ENCODE results near the gene TMOD3. TPM values are rescaled to one million over a fixed set of nuclear protein-coding genes. Genes with fewer than 3 reads are reported as not detected.

The TMOD3 gene
- total and polyA plus RNA-seq, 12 donors: 3.9 to 42.5 (median 22.4) TPM

GRCh38 chr15:51802593-51802992 lies 26.9 kb upstream of the TMOD3 start:
- intact Hi-C loops (cut with DNase I): no loop called here
- no peaks in the 10 kb centered on the region for H3K9me3 ChIP-seq (replicated peaks in 1 of 3)
- H3K36me3 ChIP-seq (replicated peaks in 1 of 2): peaks cover 0 to 8% of the 10 kb centered on the region in 2 donors
- H3K27me3 ChIP-seq: no peaks in the 10 kb centered on the region
- H3K4me1 ChIP-seq (replicated peaks in 1 of 2): no peaks in the 10 kb centered on the region
- no peak overlapping the region for H3K27ac ChIP-seq
- H3K4me3 ChIP-seq: no peak overlapping the region
- no peak for TF ChIP-seq CTCF (IDR thresholded peaks at IDR 0.05)
- 90 to 97% (median 93%) methylated on average over 5 of the region's 5 CpGs for whole genome bisulfite sequencing, 4 donors
- no peak for DNase-seq

- Histone ChIP-seq H3K9me3 (replicated peaks in 1 of 3) (no peaks in the 10 kb centered on the region), H3K27ac (no peak overlapping the region), H3K4me3 (no peak overlapping the region), H3K27me3 (no peaks in the 10 kb centered on the region), H3K36me3 (replicated peaks in 1 of 2) (peaks cover 0 to 8% of the 10 kb centered on the region in 2 donors), H3K4me1 (replicated peaks in 1 of 2) (no peaks in the 10 kb centered on the region)
- no peak for DNase-seq
- intact Hi-C loops (cut with DNase I): no loop called here
- WGBS, 4 donors: 81 to 90% (median 88%) methylated on average over 2 of the region's 2 CpGs
- TF ChIP-seq POLR2A (IDR thresholded peaks at IDR 0.05) (no peak), CTCF (IDR thresholded peaks at IDR 0.05) (no peak)
These were observed 25.5 kb upstream of the TMOD3 start for GRCh38 chr15:51803965-51804364.

- intact Hi-C loops (cut with DNase I): no loop called here
- Histone ChIP-seq H3K4me1 (replicated peaks in 1 of 2) (no peaks in the 10 kb centered on the region), H3K9me3 (replicated peaks in 1 of 3) (no peaks in the 10 kb centered on the region), H3K27ac (no peak overlapping the region), H3K36me3 (replicated peaks in 1 of 2) (peaks cover 0 to 8% of the 10 kb centered on the region in 2 donors), H3K27me3 (no peaks in the 10 kb centered on the region), H3K4me3 (no peak overlapping the region)
- TF ChIP-seq POLR2A (IDR thresholded peaks at IDR 0.05) (no peak), CTCF (IDR thresholded peaks at IDR 0.05) (no peak)
- DNase-seq: no peak
- WGBS, 4 donors: 82 to 88% (median 86%) methylated on average over 2 of the region's 2 CpGs
These were observed 23.3 kb upstream of the TMOD3 start for GRCh38 chr15:51806123-51806522.

DNA sequence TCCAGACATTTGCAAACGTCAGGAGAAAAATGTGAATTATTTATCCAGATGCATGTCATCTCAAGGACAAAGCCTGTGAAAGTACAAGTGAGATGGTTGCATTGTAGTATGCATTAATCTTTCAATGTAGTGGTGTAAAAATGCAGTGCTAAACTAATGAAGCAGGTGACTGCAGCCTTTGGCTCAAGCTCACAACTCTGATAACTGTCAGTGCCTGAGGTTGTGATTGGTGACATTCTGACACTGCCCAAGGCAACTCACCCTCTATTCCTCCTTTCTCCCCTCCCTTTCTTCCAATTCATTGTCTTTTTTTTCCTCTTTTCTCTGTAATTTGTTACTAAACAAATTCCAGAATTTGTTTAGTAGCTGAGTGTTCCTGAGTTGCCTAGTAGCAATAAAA lies 20.0 kb upstream of the TMOD3 start:
- Histone ChIP-seq H3K4me3 (no peak overlapping the region), H3K4me1 (replicated peaks in 1 of 2) (no peaks in the 10 kb centered on the region), H3K36me3 (replicated peaks in 1 of 2) (peaks cover 0 to 8% of the 10 kb centered on the region in 2 donors), H3K27me3 (no peaks in the 10 kb centered on the region), H3K9me3 (replicated peaks in 1 of 3) (no peaks in the 10 kb centered on the region), H3K27ac (no peak overlapping the region)
- 26 to 33% (median 30%) methylated on average over 1 of the region's 1 CpG for WGBS, 4 donors
- intact Hi-C loops (cut with DNase I): no loop called here
- no peak for TF ChIP-seq POLR2A (IDR thresholded peaks at IDR 0.05)
- TF ChIP-seq CTCF (IDR thresholded peaks at IDR 0.05): no peak
- DNase-seq: no peak
